K562 (cell line): ENCODE measurements around the gene LOXL3. TPM values are rescaled to one million over a fixed set of nuclear protein-coding genes. Genes with fewer than 3 reads are reported as not detected.

Source experiments
- ASH1L ChIP-seq: fragments of 450-650 bp; IDR thresholded peaks from 2 replicates; pipeline ENCODE4 v1.6.1; 2018; ENCODE audit warnings: borderline replicate concordance, mild to moderate bottlenecking, low read depth; ENCODE audit not compliant: partially characterized antibody
- BCOR ChIP-seq: fragments of 450-650 bp; IDR thresholded peaks from 2 replicates; pipeline ENCODE4 v1.6.1; 2016
- CEBPB ChIP-seq: fragments of 450-650 bp; IDR thresholded peaks from 2 replicates; pipeline ENCODE4 v1.6.1; 2016; ENCODE audit warnings: missing genetic modification characterization, missing compliant biosample characterization
- FOXJ2 ChIP-seq: fragments of 200-800 bp; sonication (Bioruptor generic); IDR thresholded peaks from 2 replicates; pipeline ENCODE4 v1.6.1; 2016; ENCODE audit warnings: missing genetic modification characterization, missing compliant biosample characterization
- HDGF ChIP-seq: fragments of 450-650 bp; IDR thresholded peaks from 2 replicates; pipeline ENCODE4 v1.6.1; 2016
- MAFK ChIP-seq: IDR thresholded peaks from 2 replicates; pipeline ENCODE4 v1.6.1; 2011; ENCODE audit warnings: low read length, improper control_type of control experiment
- NFYB ChIP-seq: IDR thresholded peaks from 2 replicates; pipeline ENCODE4 v1.6.1; 2011; ENCODE audit warnings: mild to moderate bottlenecking, moderate library complexity; ENCODE audit not compliant: insufficient read length; ENCODE audit errors: extremely low read depth
- NR4A1 ChIP-seq, 2 experiments: fragments of 250-450 bp in 1 of 2; fragments of 450-650 bp in 1 of 2; sonication (Bioruptor Pico) in 1 of 2; IDR thresholded peaks; 2 replicates each; pipeline versions ENCODE4 v1.4.0 to v1.6.1; 2016 to 2020; ENCODE audit warnings: mild to moderate bottlenecking in 2 of 2, missing compliant biosample characterization in 1 of 2, missing genetic modification characterization in 1 of 2, moderate library complexity in 1 of 2
- NUFIP1 ChIP-seq: fragments of 450-650 bp; IDR thresholded peaks from 2 replicates; pipeline ENCODE4 v1.6.1; 2018; ENCODE audit not compliant: partially characterized antibody
- PHB2 ChIP-seq: fragments of 450-650 bp; IDR thresholded peaks from 2 replicates; pipeline ENCODE4 v1.6.1; 2017; ENCODE audit warnings: low read depth
- POLR2B ChIP-seq: fragments of 450-650 bp; IDR thresholded peaks from 2 replicates; pipeline ENCODE4 v1.6.1; 2018; ENCODE audit warnings: low read depth; ENCODE audit not compliant: partially characterized antibody
- RAD21 ChIP-seq, 2 experiments: fragments of 250-450 bp in 1 of 2; fragments of 450-650 bp in 1 of 2; sonication (Bioruptor Pico) in 1 of 2; formaldehyde crosslinking in 1 of 2; IDR thresholded peaks in 1 of 2; conservative IDR thresholded peaks in 1 of 2; 2 replicates each; pipeline versions ENCODE4 v1.4.0 to v1.8.0; 2020 to 2022; ENCODE audit warnings: mild to moderate bottlenecking in 2 of 2, moderate library complexity in 1 of 2
- RBM22 ChIP-seq: fragments of 200-400 bp; formaldehyde crosslinking; IDR thresholded peaks from 2 replicates; pipeline ENCODE4 v1.6.1; 2018; ENCODE audit warnings: low read length, low read depth; ENCODE audit not compliant: poor library complexity, severe bottlenecking
- SMAD4 ChIP-seq: fragments of 250-450 bp; sonication (Bioruptor Pico); conservative IDR thresholded peaks from 2 replicates; pipeline ENCODE4 v1.8.0; 2021; ENCODE audit warnings: inconsistent platforms, mild to moderate bottlenecking, moderate library complexity
- SNRNP70 ChIP-seq: fragments of 200-400 bp; formaldehyde crosslinking; optimal IDR thresholded peaks from 2 replicates; pipeline ENCODE3; 2017; ENCODE audit warnings: low read depth, low read length
- SOX6 ChIP-seq: fragments of 450-650 bp; IDR thresholded peaks from 2 replicates; pipeline ENCODE4 v1.6.1; 2014; ENCODE audit warnings: mild to moderate bottlenecking
- SUPT5H ChIP-seq: fragments of 450-650 bp; IDR thresholded peaks from 2 replicates; pipeline ENCODE4 v1.6.1; 2016
- TBP ChIP-seq: optimal IDR thresholded peaks from 2 replicates; pipeline ENCODE3; 2011; ENCODE audit warnings: low read depth, low read length, improper control_type of control experiment
- ZFX ChIP-seq: sonication (generic); formaldehyde crosslinking; IDR thresholded peaks from 2 replicates; pipeline ENCODE4 v1.8.0; 2022; ENCODE audit warnings: mild to moderate bottlenecking, missing genetic modification reagents, moderate library complexity
- ZNF140 ChIP-seq: fragments of 250-450 bp; sonication (Bioruptor Pico); IDR thresholded peaks from 2 replicates; pipeline ENCODE4 v1.8.0; 2021; ENCODE audit warnings: moderate library complexity, mild to moderate bottlenecking, inconsistent platforms
- ZNF561 ChIP-seq: fragments of 450-650 bp; formaldehyde crosslinking; conservative IDR thresholded peaks from 2 replicates; pipeline ENCODE4 v1.4.0; 2020; ENCODE audit warnings: mild to moderate bottlenecking, moderate library complexity
- ZNF589 ChIP-seq: fragments of 200-800 bp; sonication (Bioruptor generic); IDR thresholded peaks from 2 replicates; pipeline ENCODE4 v1.6.1; 2016; ENCODE audit warnings: low read depth, missing genetic modification characterization, missing compliant biosample characterization
- polyA plus RNA-seq, 8 experiments: library from polyadenylated mRNA; depleted of rRNA in 4 of 8; stranded (reverse) in 5 of 8; unstranded in 3 of 8; fragments of >200 nt; fragmentation: Nextera tagmentation in 2 of 8; fragmentation: Illumina TruSeq in 1 of 8; extraction: Ambion mirVana in 2 of 8; extraction: Trizol in 1 of 8; gene quantifications; 2 replicates each; pipeline versions ENCODE4 v1.2.1 to v1.2.3, GENCODE V29; 2011 to 2014; ENCODE audit warnings: inconsistent platforms in 1 of 8, missing spikeins in 1 of 8
- total RNA-seq, 7 experiments: library from RNA; depleted of rRNA in 6 of 7; stranded (reverse); fragments of >200 nt in 6 of 7; fragmentation: Illumina TruSeq in 2 of 7; extraction: Trizol in 2 of 7; gene quantifications; 2 replicates each; pipeline versions ENCODE4 v1.2.1 to v1.2.3, GENCODE V29; 2011 to 2021; ENCODE audit warnings: low replicate concordance in 1 of 7
- TF ChIP-seq, protein P1 (sequence below): fragments of 450-650 bp; IDR thresholded peaks from one replicate; pipeline ENCODE4 v1.6.1; 2018; ENCODE audit warnings: mild to moderate bottlenecking, moderate library complexity; ENCODE audit not compliant: partially characterized antibody
- TF ChIP-seq, protein P2 (sequence below): sonication (generic); formaldehyde crosslinking; IDR thresholded peaks from 2 replicates; pipeline ENCODE4 v1.9.0; 2022; ENCODE audit warnings: mild to moderate bottlenecking, missing genetic modification reagents
- TF ChIP-seq, protein P3 (sequence below): fragments of 250-450 bp; sonication (Bioruptor Pico); IDR thresholded peaks from 2 replicates; pipeline ENCODE4 v1.5.0; 2020; ENCODE audit warnings: mild to moderate bottlenecking, borderline replicate concordance

Gene LOXL3
- total and polyA plus RNA-seq, 9 of the 15 experiments (the other 6 are each of a cell fraction or from before 2014, with no cell fraction given) = 0.22 to 0.99 (median 0.31) TPM

DNA sequence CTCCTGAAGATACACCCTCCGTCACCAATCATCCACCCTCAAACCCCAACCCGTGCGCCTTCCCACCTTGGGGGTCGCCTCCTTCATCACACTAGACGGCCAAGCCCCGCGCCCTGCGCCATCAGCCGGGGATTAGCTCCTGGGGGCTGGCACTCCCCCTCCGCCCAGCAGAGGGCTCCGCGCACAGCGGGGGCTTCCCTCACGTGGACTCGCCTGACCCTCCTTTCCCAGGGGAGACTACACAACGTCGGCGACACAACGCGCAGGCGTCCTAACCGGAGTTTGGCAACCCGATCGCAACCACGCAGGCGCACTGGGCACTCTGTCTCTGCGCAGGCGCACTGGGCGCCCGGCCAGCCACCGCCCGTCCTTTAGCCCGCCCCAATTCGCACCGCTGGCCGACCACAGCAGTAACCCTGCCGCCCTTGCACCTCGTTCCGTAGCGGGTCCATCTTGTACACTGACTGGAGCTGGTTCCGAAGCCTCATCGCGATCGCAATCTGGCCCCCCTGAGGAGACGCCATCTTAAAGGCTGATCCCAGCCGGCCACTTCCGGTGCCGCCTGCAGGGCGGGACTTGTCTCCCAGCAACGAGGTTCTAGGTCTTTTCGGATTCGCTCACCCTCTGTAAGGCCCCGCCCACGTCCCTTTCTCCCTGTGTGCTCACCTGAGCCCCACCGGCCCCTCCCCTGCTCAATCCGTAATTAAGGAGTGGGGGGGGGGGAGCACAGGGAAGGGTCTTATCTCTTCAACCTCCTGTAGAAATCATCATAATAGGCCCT is 46.4 kb downstream of the LOXL3 start, which contains the start of gene PCGF1 (continued):
- TF ChIP-seq CEBPB = peak; percentile 83
- TF ChIP-seq, protein P1, sequence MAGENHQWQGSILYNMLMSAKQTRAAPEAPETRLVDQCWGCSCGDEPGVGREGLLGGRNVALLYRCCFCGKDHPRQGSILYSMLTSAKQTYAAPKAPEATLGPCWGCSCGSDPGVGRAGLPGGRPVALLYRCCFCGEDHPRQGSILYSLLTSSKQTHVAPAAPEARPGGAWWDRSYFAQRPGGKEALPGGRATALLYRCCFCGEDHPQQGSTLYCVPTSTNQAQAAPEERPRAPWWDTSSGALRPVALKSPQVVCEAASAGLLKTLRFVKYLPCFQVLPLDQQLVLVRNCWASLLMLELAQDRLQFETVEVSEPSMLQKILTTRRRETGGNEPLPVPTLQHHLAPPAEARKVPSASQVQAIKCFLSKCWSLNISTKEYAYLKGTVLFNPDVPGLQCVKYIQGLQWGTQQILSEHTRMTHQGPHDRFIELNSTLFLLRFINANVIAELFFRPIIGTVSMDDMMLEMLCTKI = no peak
- TF ChIP-seq MAFK = no peak
- TF ChIP-seq FOXJ2 (tag) = no peak
- TF ChIP-seq POLR2B = peak; percentile 95
- TF ChIP-seq, protein P2, sequence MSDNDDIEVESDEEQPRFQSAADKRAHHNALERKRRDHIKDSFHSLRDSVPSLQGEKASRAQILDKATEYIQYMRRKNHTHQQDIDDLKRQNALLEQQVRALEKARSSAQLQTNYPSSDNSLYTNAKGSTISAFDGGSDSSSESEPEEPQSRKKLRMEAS = peak; percentile 81
- no peak for TF ChIP-seq ZNF589 (CRISPR knock-in tag)
- TF ChIP-seq, protein P3, sequence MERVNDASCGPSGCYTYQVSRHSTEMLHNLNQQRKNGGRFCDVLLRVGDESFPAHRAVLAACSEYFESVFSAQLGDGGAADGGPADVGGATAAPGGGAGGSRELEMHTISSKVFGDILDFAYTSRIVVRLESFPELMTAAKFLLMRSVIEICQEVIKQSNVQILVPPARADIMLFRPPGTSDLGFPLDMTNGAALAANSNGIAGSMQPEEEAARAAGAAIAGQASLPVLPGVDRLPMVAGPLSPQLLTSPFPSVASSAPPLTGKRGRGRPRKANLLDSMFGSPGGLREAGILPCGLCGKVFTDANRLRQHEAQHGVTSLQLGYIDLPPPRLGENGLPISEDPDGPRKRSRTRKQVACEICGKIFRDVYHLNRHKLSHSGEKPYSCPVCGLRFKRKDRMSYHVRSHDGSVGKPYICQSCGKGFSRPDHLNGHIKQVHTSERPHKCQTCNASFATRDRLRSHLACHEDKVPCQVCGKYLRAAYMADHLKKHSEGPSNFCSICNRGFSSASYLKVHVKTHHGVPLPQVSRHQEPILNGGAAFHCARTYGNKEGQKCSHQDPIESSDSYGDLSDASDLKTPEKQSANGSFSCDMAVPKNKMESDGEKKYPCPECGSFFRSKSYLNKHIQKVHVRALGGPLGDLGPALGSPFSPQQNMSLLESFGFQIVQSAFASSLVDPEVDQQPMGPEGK (CRISPR knock-in tag) = no peak
- TF ChIP-seq RAD21 (CRISPR knock-in tag; conservative IDR thresholded peaks at IDR 0.05 in 1 of 2, IDR thresholded peaks at IDR 0.05 in 1 of 2) = peak; percentile 15 to 30; a peak in 3 of 4 replicates
- no peak for TF ChIP-seq SNRNP70
- no peak for TF ChIP-seq HDGF
- TF ChIP-seq ZFX (CRISPR knock-in tag) = no peak
- peak; percentile 75 for TF ChIP-seq TBP
- no peak for TF ChIP-seq BCOR
- peak; percentile 78 for TF ChIP-seq RBM22
- TF ChIP-seq NFYB = peak; percentile 12
- no peak for TF ChIP-seq NUFIP1
- no peak for TF ChIP-seq PHB2
- peak; percentile 66 for TF ChIP-seq SMAD4
- no peak for TF ChIP-seq ZNF140 (CRISPR knock-in tag)
- no peak for TF ChIP-seq ZNF561
- peak; percentile 77 for TF ChIP-seq SUPT5H
- no peak for TF ChIP-seq SOX6
- no peak for TF ChIP-seq NR4A1 (CRISPR knock-in tag; IDR thresholded peaks at IDR 0.05)
- no peak for TF ChIP-seq NR4A1 (tag; IDR thresholded peaks at IDR 0.05)
- no peak for TF ChIP-seq ASH1L
